MCF 10A (cell line): ENCODE results near the gene ENTHD1. TPM values are rescaled to one million over a fixed set of nuclear protein-coding genes. Genes with fewer than 3 reads are reported as not detected.

ENCODE experiments used
- BruUV-seq: library from RNA; stranded (reverse); fragments of 400-500 nt; replicated peaks from 2 replicates; lab custom pipeline; 2021; lab: Mats Ljungman, UMichigan
- CTCF ChIA-PET: fragments of 300-600 bp; sonication (Branson Sonifier 250); formaldehyde crosslinking; extraction: SDS; loops from one replicate; lab custom pipeline; 2021; ENCODE audit warnings: antibody characterized with exemption, inconsistent platforms; lab: Yijun Ruan, JAX
- POLR2A ChIA-PET: fragments of 300-600, 350-650 bp; sonication (Branson Sonifier 250); formaldehyde crosslinking; extraction: SDS; loops from one replicate; lab custom pipeline; 2020; ENCODE audit warnings: antibody characterized with exemption, inconsistent platforms; lab: Yijun Ruan, JAX
- DNase-seq: peaks from one replicate; pipeline ENCODE4 v3.0.0-alpha.2; 2018; ENCODE audit not compliant: unreplicated experiment
- H3K27ac Mint-ChIP-seq: one replicate; pipeline ENCODE4 v1.8.0; 2022; ENCODE audit warnings: mild to moderate bottlenecking, low read depth, mixed read lengths; ENCODE audit not compliant: unreplicated experiment
- H3K27me3 Mint-ChIP-seq: one replicate; pipeline ENCODE4 v1.8.0; 2022; ENCODE audit warnings: mixed read lengths; ENCODE audit not compliant: insufficient read depth, unreplicated experiment
- H3K36me3 Mint-ChIP-seq: one replicate; pipeline ENCODE4 v1.8.0; 2022; ENCODE audit warnings: mild to moderate bottlenecking, moderate library complexity, mixed read lengths; ENCODE audit not compliant: insufficient read depth, unreplicated experiment
- H3K4me1 Mint-ChIP-seq: one replicate; pipeline ENCODE4 v1.8.0; 2022; ENCODE audit warnings: mixed read lengths; ENCODE audit not compliant: insufficient read depth, unreplicated experiment
- H3K4me3 Mint-ChIP-seq: one replicate; pipeline ENCODE4 v1.8.0; 2022; ENCODE audit warnings: mild to moderate bottlenecking, moderate library complexity, mixed read lengths; ENCODE audit not compliant: unreplicated experiment
- H3K9me3 Mint-ChIP-seq: one replicate; pipeline ENCODE4 v1.8.0; 2022; ENCODE audit warnings: mixed read lengths; ENCODE audit not compliant: unreplicated experiment
- CTCF ChIP-seq: fragments of 200-600 bp; IDR thresholded peaks from one replicate; pipeline ENCODE4 v1.8.0; 2022; ENCODE audit warnings: antibody characterized with exemption, mild to moderate bottlenecking; ENCODE audit not compliant: unreplicated experiment
- intact Hi-C: fragments of 100-400 bp; cut with micrococcal nuclease; formaldehyde crosslinking; loops from 2 replicates; pipeline ENCODE4 v1.14.1; 2022
- total RNA-seq: library from RNA; stranded (reverse); gene quantifications from 2 replicates; pipeline ENCODE4 v1.2.3, GENCODE V29; 2022

The ENTHD1 gene
- total RNA-seq, 1 experiment from 2014 or later: not detected

- Mint-ChIP-seq H3K36me3 (peaks cover 1% of the 10 kb centered on the region), H3K4me1 (no peaks in the 10 kb centered on the region), H3K27ac (no peak overlapping the region), H3K27me3 (peaks cover 38% of the 10 kb centered on the region), H3K4me3 (no peak overlapping the region), H3K9me3 (no peaks in the 10 kb centered on the region)
- TF ChIP-seq CTCF: no peak
- intact Hi-C loops: no loop called here
- CTCF ChIA-PET: interaction anchor here (0.7 kb wide), 1 partner anchor 630 kb away, joined by 3 read pairs; no protein-coding TSS in a partner anchor
- no TSS peak for BruUV-seq
- POLR2A ChIA-PET: no interaction called here
- no peak for DNase-seq
Measured at GRCh38 chr22:39718921-39719475, 174.6 kb downstream of the ENTHD1 start.

GRCh38 chr22:39718206-39718605, 175.4 kb downstream of the ENTHD1 start:
- DNase-seq: no peak
- no peaks in the 10 kb centered on the region for H3K36me3 Mint-ChIP-seq
- H3K9me3 Mint-ChIP-seq: no peaks in the 10 kb centered on the region
- intact Hi-C loops: no loop called here
- peaks cover 36% of the 10 kb centered on the region for H3K27me3 Mint-ChIP-seq
- no peak overlapping the region for H3K27ac Mint-ChIP-seq
- BruUV-seq: no TSS peak
- ChIA-PET POLR2A (no interaction called here), CTCF (interaction anchor here (0.6 to 0.7 kb wide), 2 partner anchors 354 to 631 kb away, joined by 3 read pairs; no protein-coding TSS in a partner anchor)
- no peak for TF ChIP-seq CTCF
- H3K4me3 Mint-ChIP-seq: peak overlapping the region; percentile 21
- no peaks in the 10 kb centered on the region for H3K4me1 Mint-ChIP-seq

GRCh38 chr22:39717099-39717498, 176.5 kb downstream of the ENTHD1 start:
- Mint-ChIP-seq H3K27ac (no peak overlapping the region), H3K36me3 (no peaks in the 10 kb centered on the region), H3K4me1 (no peaks in the 10 kb centered on the region), H3K4me3 (no peak overlapping the region), H3K9me3 (no peaks in the 10 kb centered on the region), H3K27me3 (peaks cover 36% of the 10 kb centered on the region)
- no peak for TF ChIP-seq CTCF
- CTCF ChIA-PET: no interaction called here
- POLR2A ChIA-PET: no interaction called here
- no TSS peak for BruUV-seq
- intact Hi-C loops: no loop called here
- DNase-seq: no peak

- POLR2A ChIA-PET: no interaction called here
- no TSS peak for BruUV-seq
- Mint-ChIP-seq H3K4me1 (no peaks in the 10 kb centered on the region), H3K36me3 (no peaks in the 10 kb centered on the region), H3K9me3 (no peaks in the 10 kb centered on the region), H3K4me3 (no peak overlapping the region), H3K27ac (no peak overlapping the region), H3K27me3 (peaks cover 36% of the 10 kb centered on the region)
- intact Hi-C loops: no loop called here
- TF ChIP-seq CTCF: no peak
- DNase-seq: no peak
- CTCF ChIA-PET: no interaction called here
Measured at GRCh38 chr22:39716534-39716933, 177.0 kb downstream of the ENTHD1 start.
